K562 (cell line): ENCODE measurements around the gene SLC1A2. TPM values are rescaled to one million over a fixed set of nuclear protein-coding genes. Genes with fewer than 3 reads are reported as not detected.

ENCODE experiments used
- ATAC-seq: fragments of 200-7000 bp; cut with Tn5 transposase; 3 replicates; pipeline ENCODE4 v1.9.1; 2020; ENCODE audit warnings: moderate library complexity
- BruUV-seq: library from RNA; stranded (reverse); fragments of 400-500 nt; replicated peaks from 2 replicates; lab custom pipeline; 2021; lab: Mats Ljungman, UMichigan
- CTCF ChIA-PET: fragments of 300-600 bp; formaldehyde crosslinking; extraction: SDS; loops from one replicate; lab custom pipeline; 2021; ENCODE audit warnings: low intra/inter-chr PET ratio; lab: Yijun Ruan, JAX
- POLR2A ChIA-PET: fragments of 300-600, 350-650 bp; sonication (Branson Sonifier 250); formaldehyde crosslinking; extraction: SDS; loops from one replicate; lab custom pipeline; 2021; ENCODE audit warnings: antibody characterized with exemption, inconsistent platforms; lab: Yijun Ruan, JAX
- DNase-seq, 4 experiments: peaks; one replicate each; pipeline versions ENCODE4 v3.0.0 to v3.0.0-alpha.2; 2011 to 2018; ENCODE audit warnings: low spot score in 3 of 4, mixed read lengths in 3 of 4; ENCODE audit errors: extremely low read depth in 1 of 4
- FAIRE-seq: peaks from 2 replicates; lab custom pipeline; 2011; peaks lifted over from hg19 to GRCh38; lab: Jason Lieb, UNC
- H2AFZ ChIP-seq: 2 replicates; pipeline ENCODE4 v1.6.0; 2011; ENCODE audit warnings: low read depth, low read length, control low read depth, inconsistent platforms
- H3K27ac ChIP-seq: fragments of 200-600 bp; 3 replicates; pipeline ENCODE4 v1.8.0; 2011; ENCODE audit warnings: low read depth, mild to moderate bottlenecking, control low read depth, inconsistent platforms, low read length, moderate library complexity, mixed read lengths; ENCODE audit errors: extremely low read depth
- H3K27me3 ChIP-seq, 2 experiments: fragments of 300-600 bp in 1 of 2; 2 replicates in 1 of 2; 3 replicates in 1 of 2; pipeline versions ENCODE4 v1.6.0 to v1.8.0; 2011; ENCODE audit warnings: inconsistent platforms in 2 of 2, low read length in 2 of 2, mild to moderate bottlenecking in 1 of 2, mixed read lengths in 1 of 2, moderate library complexity in 1 of 2; ENCODE audit not compliant: control insufficient read depth in 2 of 2, insufficient read depth in 2 of 2
- H3K36me3 ChIP-seq: fragments of 300-600 bp; 3 replicates; pipeline ENCODE4 v1.8.0; 2011; ENCODE audit warnings: mild to moderate bottlenecking, low read length, inconsistent platforms; ENCODE audit not compliant: control insufficient read depth, insufficient read depth
- H3K4me1 ChIP-seq, 2 experiments: fragments of 200-600 bp in 1 of 2; replicated peaks in 1 of 2; 2 replicates in 1 of 2; 3 replicates in 1 of 2; pipeline versions ENCODE4 v1.5.1 to v1.8.0; 2011; ENCODE audit warnings: inconsistent platforms in 2 of 2, low read length in 2 of 2, mild to moderate bottlenecking in 1 of 2, mixed read lengths in 1 of 2, moderate library complexity in 1 of 2; ENCODE audit not compliant: control insufficient read depth in 2 of 2, insufficient read depth in 2 of 2
- H3K4me2 ChIP-seq: 2 replicates; pipeline ENCODE4 v1.6.1; 2011; ENCODE audit warnings: low read length, control low read depth, inconsistent platforms, mixed read lengths; ENCODE audit not compliant: insufficient read depth
- H3K4me3 ChIP-seq: fragments of 200-600 bp; sonication (generic), shearing (Covaris generic); 2 replicates; pipeline ENCODE4 v1.5.1; 2016; ENCODE audit warnings: control low read depth, inconsistent platforms
- H3K79me2 ChIP-seq: fragments of 200-600 bp; 3 replicates; pipeline ENCODE4 v1.8.0; 2011; ENCODE audit warnings: low read length, inconsistent platforms; ENCODE audit not compliant: control insufficient read depth, insufficient read depth
- H3K9ac ChIP-seq, 2 experiments: 2 replicates each; pipeline versions ENCODE4 v1.6.0 to v1.6.1; 2011; ENCODE audit warnings: low read depth in 2 of 2, low read length in 2 of 2, control low read depth in 1 of 2, inconsistent platforms in 1 of 2, mild to moderate bottlenecking in 1 of 2, mixed read lengths in 1 of 2; ENCODE audit not compliant: insufficient read depth in 1 of 2
- H3K9me1 ChIP-seq: one replicate; pipeline ENCODE4 v1.6.0; 2011; ENCODE audit warnings: inconsistent platforms, mild to moderate bottlenecking, low read length, moderate library complexity; ENCODE audit not compliant: control insufficient read depth, insufficient read depth
- H3K9me3 ChIP-seq: replicated peaks from 2 replicates; pipeline ENCODE4 v1.5.1; 2011; ENCODE audit warnings: low read depth, low read length, inconsistent platforms; ENCODE audit not compliant: control insufficient read depth, insufficient read depth
- H4K20me1 ChIP-seq: replicated peaks from 2 replicates; pipeline ENCODE4 v1.6.1; 2011; ENCODE audit warnings: low read length, inconsistent platforms, mixed read lengths; ENCODE audit not compliant: control insufficient read depth, insufficient read depth
- CAMTA2 ChIP-seq: fragments of 250-450 bp; sonication (Bioruptor Pico); conservative IDR thresholded peaks from 2 replicates; pipeline ENCODE4 v1.5.1; 2022
- CBX3 ChIP-seq, 2 experiments: IDR thresholded peaks; 1 replicate in 1 of 2; 2 replicates in 1 of 2; pipeline ENCODE4 v1.6.1; 2012; ENCODE audit warnings: inconsistent platforms in 2 of 2, low read length in 2 of 2, borderline replicate concordance in 1 of 2, control low read depth in 1 of 2
- CTCF ChIP-seq, 3 experiments: IDR thresholded peaks in 2 of 3; conservative IDR thresholded peaks in 1 of 3; 2 replicates each; pipeline ENCODE4 v1.5.1; 2011 to 2012; ENCODE audit warnings: low read length in 3 of 3, mild to moderate bottlenecking in 3 of 3, control low read depth in 2 of 3, improper control_type of control experiment in 1 of 3, inconsistent platforms in 1 of 3, low read depth in 1 of 3, mixed read lengths in 1 of 3, moderate library complexity in 1 of 3; ENCODE audit not compliant: insufficient read depth in 2 of 3
- EP400 ChIP-seq: fragments of 450-650 bp; IDR thresholded peaks from 2 replicates; pipeline ENCODE4 v1.6.1; 2017; ENCODE audit warnings: antibody characterized with exemption, mild to moderate bottlenecking, moderate library complexity
- GTF2E2 ChIP-seq: fragments of 200-800 bp; sonication (Bioruptor generic); IDR thresholded peaks from 2 replicates; pipeline ENCODE4 v1.6.1; 2016; ENCODE audit warnings: missing genetic modification characterization, missing compliant biosample characterization
- HDAC8 ChIP-seq: fragments of 450-650 bp; IDR thresholded peaks from 2 replicates; pipeline ENCODE4 v1.6.1; 2016; ENCODE audit warnings: mild to moderate bottlenecking, missing genetic modification characterization, moderate library complexity, missing compliant biosample characterization
- IFI16 ChIP-seq: fragments of 250-450 bp; sonication (Bioruptor Pico); IDR thresholded peaks from 2 replicates; pipeline ENCODE4 v2.1.2; 2022; ENCODE audit warnings: mild to moderate bottlenecking, inconsistent platforms
- ILF3 ChIP-seq: fragments of 450-650 bp; IDR thresholded peaks from 2 replicates; pipeline ENCODE4 v1.6.1; 2018; ENCODE audit warnings: antibody characterized with exemption, mild to moderate bottlenecking, moderate library complexity, borderline replicate concordance
- KHSRP ChIP-seq: fragments of 450-650 bp; IDR thresholded peaks from 2 replicates; pipeline ENCODE4 v1.6.1; 2017
- NCOA1 ChIP-seq: fragments of 450-650 bp; IDR thresholded peaks from 2 replicates; pipeline ENCODE4 v1.6.1; 2016; ENCODE audit warnings: low read depth
- RAD21 ChIP-seq, 2 experiments: fragments of 250-450 bp in 1 of 2; fragments of 450-650 bp in 1 of 2; sonication (Bioruptor Pico) in 1 of 2; formaldehyde crosslinking in 1 of 2; IDR thresholded peaks in 1 of 2; conservative IDR thresholded peaks in 1 of 2; 2 replicates each; pipeline versions ENCODE4 v1.4.0 to v1.8.0; 2020 to 2022; ENCODE audit warnings: mild to moderate bottlenecking in 2 of 2, moderate library complexity in 1 of 2
- RCOR1 ChIP-seq, 2 experiments: IDR thresholded peaks; 2 replicates each; pipeline ENCODE4 v1.6.1; 2012; ENCODE audit warnings: low read depth in 2 of 2, low read length in 2 of 2, borderline replicate concordance in 1 of 2, improper control_type of control experiment in 1 of 2
- SRSF7 ChIP-seq: fragments of 200-400 bp; formaldehyde crosslinking; optimal IDR thresholded peaks from 2 replicates; pipeline ENCODE3; 2017; ENCODE audit warnings: mild to moderate bottlenecking, low read depth, low read length
- SRSF9 ChIP-seq: fragments of 200-400 bp; formaldehyde crosslinking; IDR thresholded peaks from 2 replicates; pipeline ENCODE4 v1.6.1; 2017; ENCODE audit warnings: low read depth, low read length, borderline replicate concordance
- ZBED1 ChIP-seq: IDR thresholded peaks from 2 replicates; pipeline ENCODE4 v1.6.1; 2014
- ZFX ChIP-seq: sonication (generic); formaldehyde crosslinking; IDR thresholded peaks from 2 replicates; pipeline ENCODE4 v1.8.0; 2022; ENCODE audit warnings: mild to moderate bottlenecking, missing genetic modification reagents, moderate library complexity
- ZNF79 ChIP-seq: fragments of 250-450 bp; sonication (Bioruptor Pico); IDR thresholded peaks from 2 replicates; pipeline ENCODE4 v1.4.0; 2020; ENCODE audit warnings: low read depth, mild to moderate bottlenecking, moderate library complexity
- WGBS: fragments of 100-300 bp; shearing (Covaris generic); methylation state at CpG from one replicate; pipeline ENCODE4 v1.1.6; 2016; ENCODE audit warnings: low coverage, mixed read lengths; ENCODE audit not compliant: insufficient coverage; ENCODE audit errors: missing lambda C conversion rate; 5-methylcytosine and 5-hydroxymethylcytosine counted together
- in situ Hi-C: fragments of 300-500 bp; cut with MboI; formaldehyde crosslinking; loops from 4 replicates; pipeline ENCODE4 v1.15.0; 2018; ENCODE audit warnings: inconsistent platforms, mixed read lengths
- intact Hi-C: fragments of 100-400 bp; cut with micrococcal nuclease; formaldehyde crosslinking; loops from 2 replicates; pipeline ENCODE4 v1.14.2; 2022
- polyA plus RNA-seq, 8 experiments: library from polyadenylated mRNA; depleted of rRNA in 4 of 8; stranded (reverse) in 5 of 8; unstranded in 3 of 8; fragments of >200 nt; fragmentation: Nextera tagmentation in 2 of 8; fragmentation: Illumina TruSeq in 1 of 8; extraction: Ambion mirVana in 2 of 8; extraction: Trizol in 1 of 8; gene quantifications; 2 replicates each; pipeline versions ENCODE4 v1.2.1 to v1.2.3, GENCODE V29; 2011 to 2014; ENCODE audit warnings: inconsistent platforms in 1 of 8, missing spikeins in 1 of 8
- total RNA-seq, 7 experiments: library from RNA; depleted of rRNA in 6 of 7; stranded (reverse); fragments of >200 nt in 6 of 7; fragmentation: Illumina TruSeq in 2 of 7; extraction: Trizol in 2 of 7; gene quantifications; 2 replicates each; pipeline versions ENCODE4 v1.2.1 to v1.2.3, GENCODE V29; 2011 to 2021; ENCODE audit warnings: low replicate concordance in 1 of 7
- TF ChIP-seq, protein P1 (sequence below): sonication (generic); formaldehyde crosslinking; IDR thresholded peaks from 2 replicates; pipeline ENCODE4 v1.8.1; 2023; ENCODE audit warnings: mild to moderate bottlenecking, missing genetic modification reagents

The SLC1A2 gene
- total and polyA plus RNA-seq, 9 of the 15 experiments (the other 6 are each of a cell fraction or from before 2014, with no cell fraction given) = 0.03 to 0.07 (median 0.04) TPM; not detected in 5

- no peak for TF ChIP-seq EP400
- peak in 1 of 2 experiments; percentile 12; a peak in 1 of 4 replicates for TF ChIP-seq RCOR1 (IDR thresholded peaks at IDR 0.05; ENCODE audit: borderline replicate concordance in 1 of 2, low read depth in 2 of 2, low read length in 2 of 2)
- no peak for TF ChIP-seq SRSF9
- TF ChIP-seq IFI16 (CRISPR knock-in tag) = peak; percentile 70; the same call in 1 of the 2 replicates
- TF ChIP-seq ZBED1 = no peak
- no peak for TF ChIP-seq ILF3
- TF ChIP-seq CBX3 (IDR thresholded peaks at IDR 0.05; ENCODE audit: borderline replicate concordance in 1 of 2, low read length in 2 of 2) = peak in 1 of 2 experiments; percentile 54; a peak in 1 of 3 replicates
- TF ChIP-seq, protein P1, sequence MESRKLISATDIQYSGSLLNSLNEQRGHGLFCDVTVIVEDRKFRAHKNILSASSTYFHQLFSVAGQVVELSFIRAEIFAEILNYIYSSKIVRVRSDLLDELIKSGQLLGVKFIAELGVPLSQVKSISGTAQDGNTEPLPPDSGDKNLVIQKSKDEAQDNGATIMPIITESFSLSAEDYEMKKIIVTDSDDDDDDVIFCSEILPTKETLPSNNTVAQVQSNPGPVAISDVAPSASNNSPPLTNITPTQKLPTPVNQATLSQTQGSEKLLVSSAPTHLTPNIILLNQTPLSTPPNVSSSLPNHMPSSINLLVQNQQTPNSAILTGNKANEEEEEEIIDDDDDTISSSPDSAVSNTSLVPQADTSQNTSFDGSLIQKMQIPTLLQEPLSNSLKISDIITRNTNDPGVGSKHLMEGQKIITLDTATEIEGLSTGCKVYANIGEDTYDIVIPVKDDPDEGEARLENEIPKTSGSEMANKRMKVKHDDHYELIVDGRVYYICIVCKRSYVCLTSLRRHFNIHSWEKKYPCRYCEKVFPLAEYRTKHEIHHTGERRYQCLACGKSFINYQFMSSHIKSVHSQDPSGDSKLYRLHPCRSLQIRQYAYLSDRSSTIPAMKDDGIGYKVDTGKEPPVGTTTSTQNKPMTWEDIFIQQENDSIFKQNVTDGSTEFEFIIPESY (CRISPR knock-in tag) = no peak
Observed at GRCh38 chr11:35337136-35337913, 82.0 kb downstream of the SLC1A2 start (continued).

DNA sequence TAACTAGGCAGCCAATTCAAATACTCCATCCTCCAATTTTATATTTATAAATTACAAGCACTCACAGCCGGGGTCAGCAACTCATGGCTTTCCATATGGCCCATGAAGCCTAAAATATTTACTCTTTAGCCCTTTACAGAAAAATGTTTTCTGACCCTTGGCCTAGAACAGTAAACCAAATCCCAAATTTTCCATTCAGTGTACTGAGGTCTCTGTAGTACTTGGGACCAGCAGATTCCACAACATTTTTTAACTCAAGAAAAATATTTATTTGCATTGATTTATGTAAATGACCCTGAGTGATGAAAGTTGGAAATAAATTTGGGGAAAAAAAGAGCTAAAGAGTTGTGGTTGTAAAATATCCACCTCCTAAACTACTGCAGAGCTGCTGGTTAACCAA is 82.6 kb downstream of the SLC1A2 start:
- H3K4me1 ChIP-seq = peaks cover 0 to 12% of the 10 kb centered on the region in 2 experiments; a peak in 2 of 5 replicates
- peak overlapping the region; percentile 17; the same call in 1 of the 2 replicates for H2AFZ ChIP-seq
- no TSS peak for BruUV-seq
- H3K36me3 ChIP-seq = no peaks in the 10 kb centered on the region
- no peaks in the 10 kb centered on the region for H4K20me1 ChIP-seq
- no peak for DNase-seq
- intact Hi-C loops (no loop called here), in situ Hi-C loops (no loop called here)
- POLR2A ChIA-PET = no interaction called here
- H3K27me3 ChIP-seq = no peaks in the 10 kb centered on the region
- no peaks in the 10 kb centered on the region for H3K79me2 ChIP-seq
- ATAC-seq = no peak
- no peak for FAIRE-seq
- CTCF ChIA-PET = no interaction called here
- no peak overlapping the region for H3K4me3 ChIP-seq
- 11% methylated on average over 1 of the region's 1 CpG for WGBS
- no peaks in the 10 kb centered on the region for H3K9me3 ChIP-seq
- no peak overlapping the region for H3K4me2 ChIP-seq
- H3K27ac ChIP-seq = peak overlapping the region; percentile 57; the same call in 2 of the 3 replicates
- no peak overlapping the region for H3K9ac ChIP-seq
- no peaks in the 10 kb centered on the region for H3K9me1 ChIP-seq
- TF ChIP-seq RAD21 (CRISPR knock-in tag; conservative IDR thresholded peaks at IDR 0.05 in 1 of 2, IDR thresholded peaks at IDR 0.05 in 1 of 2) (no peak), SRSF7 (no peak), GTF2E2 (no peak), CAMTA2 (CRISPR knock-in tag) (no peak), NCOA1 (no peak), CTCF (IDR thresholded peaks at IDR 0.05 in 2 of 3, conservative IDR thresholded peaks at IDR 0.05 in 1 of 3; ENCODE audit: insufficient read depth in 2 of 3, low read depth in 1 of 3, low read length in 3 of 3) (no peak), HDAC8 (tag) (no peak), ZNF79 (CRISPR knock-in tag) (no peak), ZFX (CRISPR knock-in tag) (no peak), KHSRP (no peak)
